K562 (cell line): ENCODE data around the gene RING1. TPM values are rescaled to one million over a fixed set of nuclear protein-coding genes. Genes with fewer than 3 reads are reported as not detected.

Experiments
- ARHGAP35 ChIP-seq: fragments of 450-650 bp; IDR thresholded peaks from 2 replicates; pipeline ENCODE4 v1.6.1; 2018; ENCODE audit not compliant: partially characterized antibody
- BHLHE40 ChIP-seq: IDR thresholded peaks from 2 replicates; pipeline ENCODE4 v1.6.1; 2011; ENCODE audit warnings: low read length, improper control_type of control experiment
- CBFA2T3 ChIP-seq: fragments of 450-650 bp; IDR thresholded peaks from 2 replicates; pipeline ENCODE4 v1.6.1; 2017
- CCNT2 ChIP-seq: IDR thresholded peaks from 2 replicates; pipeline ENCODE4 v1.6.1; 2011; ENCODE audit warnings: borderline replicate concordance, low read depth, mild to moderate bottlenecking, moderate library complexity, mixed read lengths, low read length; ENCODE audit not compliant: insufficient read length; ENCODE audit errors: extremely low read depth
- CHD1 ChIP-seq: fragments of 200-600 bp; sonication (generic); IDR thresholded peaks from one replicate; pipeline ENCODE4 v1.6.1; 2012; ENCODE audit warnings: mild to moderate bottlenecking, moderate library complexity, low read length, inconsistent platforms
- DPF2 ChIP-seq: fragments of 450-650 bp; IDR thresholded peaks from 2 replicates; pipeline ENCODE4 v1.6.1; 2016
- HMG20B ChIP-seq: fragments of 250-450 bp; sonication (Bioruptor Pico); IDR thresholded peaks from 2 replicates; pipeline ENCODE4 v1.5.0; 2021; ENCODE audit warnings: mild to moderate bottlenecking
- MTA3 ChIP-seq: fragments of 450-650 bp; formaldehyde crosslinking; IDR thresholded peaks from 2 replicates; pipeline ENCODE4 v1.6.1; 2017; ENCODE audit warnings: mild to moderate bottlenecking, borderline replicate concordance
- NCOA4 ChIP-seq: fragments of 450-650 bp; IDR thresholded peaks from 2 replicates; pipeline ENCODE4 v1.6.1; 2018; ENCODE audit warnings: mild to moderate bottlenecking; ENCODE audit not compliant: partially characterized antibody
- NR4A1 ChIP-seq, 2 experiments: fragments of 250-450 bp in 1 of 2; fragments of 450-650 bp in 1 of 2; sonication (Bioruptor Pico) in 1 of 2; IDR thresholded peaks; 2 replicates each; pipeline versions ENCODE4 v1.4.0 to v1.6.1; 2016 to 2020; ENCODE audit warnings: mild to moderate bottlenecking in 2 of 2, missing compliant biosample characterization in 1 of 2, missing genetic modification characterization in 1 of 2, moderate library complexity in 1 of 2
- POLR2AphosphoS5 ChIP-seq: IDR thresholded peaks from 2 replicates; pipeline ENCODE4 v1.6.1; 2011; ENCODE audit warnings: mild to moderate bottlenecking, low read depth, low read length, moderate library complexity; ENCODE audit not compliant: control insufficient read depth, insufficient read depth
- TFAM ChIP-seq: fragments of 250-450 bp; sonication (Bioruptor Pico); conservative IDR thresholded peaks from 2 replicates; pipeline ENCODE4 v1.5.0; 2021; ENCODE audit warnings: mild to moderate bottlenecking, moderate library complexity
- THAP12 ChIP-seq: fragments of 250-450 bp; sonication (Bioruptor Pico); IDR thresholded peaks from 2 replicates; pipeline ENCODE4 v1.9.0; 2021; ENCODE audit warnings: mild to moderate bottlenecking, inconsistent platforms
- TOE1 ChIP-seq, 2 experiments: fragments of 450-650 bp in 1 of 2; sonication (generic) in 1 of 2; formaldehyde crosslinking in 1 of 2; IDR thresholded peaks; 2 replicates each; pipeline versions ENCODE4 v1.7.1 to v1.8.0; 2016 to 2022; ENCODE audit warnings: borderline replicate concordance in 2 of 2, mild to moderate bottlenecking in 2 of 2, antibody characterized with exemption in 1 of 2, inconsistent platforms in 1 of 2, low read depth in 1 of 2, missing genetic modification reagents in 1 of 2, moderate library complexity in 1 of 2
- U2AF2 ChIP-seq: fragments of 200-400 bp; formaldehyde crosslinking; optimal IDR thresholded peaks from 2 replicates; pipeline ENCODE3; 2017; ENCODE audit warnings: low read depth, mild to moderate bottlenecking, low read length
- ZC3H11A ChIP-seq: IDR thresholded peaks from 2 replicates; pipeline ENCODE4 v1.6.1; 2012; ENCODE audit warnings: low read depth, low read length, improper control_type of control experiment
- ZNF224 ChIP-seq: sonication (generic); formaldehyde crosslinking; IDR thresholded peaks from 2 replicates; pipeline ENCODE4 v1.8.0; 2022; ENCODE audit warnings: mild to moderate bottlenecking, missing genetic modification reagents
- ZNF280A ChIP-seq: fragments of 450-650 bp; IDR thresholded peaks from 2 replicates; pipeline ENCODE4 v1.6.1; 2018; ENCODE audit warnings: mild to moderate bottlenecking, low read depth; ENCODE audit not compliant: partially characterized antibody
- polyA plus RNA-seq, 8 experiments: library from polyadenylated mRNA; depleted of rRNA in 4 of 8; stranded (reverse) in 5 of 8; unstranded in 3 of 8; fragments of >200 nt; fragmentation: Nextera tagmentation in 2 of 8; fragmentation: Illumina TruSeq in 1 of 8; extraction: Ambion mirVana in 2 of 8; extraction: Trizol in 1 of 8; gene quantifications; 2 replicates each; pipeline versions ENCODE4 v1.2.1 to v1.2.3, GENCODE V29; 2011 to 2014; ENCODE audit warnings: inconsistent platforms in 1 of 8, missing spikeins in 1 of 8
- total RNA-seq, 7 experiments: library from RNA; depleted of rRNA in 6 of 7; stranded (reverse); fragments of >200 nt in 6 of 7; fragmentation: Illumina TruSeq in 2 of 7; extraction: Trizol in 2 of 7; gene quantifications; 2 replicates each; pipeline versions ENCODE4 v1.2.1 to v1.2.3, GENCODE V29; 2011 to 2021; ENCODE audit warnings: low replicate concordance in 1 of 7
- TF ChIP-seq, protein P1 (sequence below): fragments of 450-650 bp; formaldehyde crosslinking; IDR thresholded peaks from 2 replicates; pipeline ENCODE4 v1.4.0; 2020; ENCODE audit warnings: mild to moderate bottlenecking, moderate library complexity
- TF ChIP-seq, protein P2 (sequence below): sonication (generic); formaldehyde crosslinking; IDR thresholded peaks from 2 replicates; pipeline ENCODE4 v1.8.1; 2022; ENCODE audit warnings: missing genetic modification reagents

RING1 gene
- total and polyA plus RNA-seq, 9 of the 15 experiments (the other 6 are each of a cell fraction or from before 2014, with no cell fraction given): 4.2 to 59.1 (median 36.9) TPM

DNA sequence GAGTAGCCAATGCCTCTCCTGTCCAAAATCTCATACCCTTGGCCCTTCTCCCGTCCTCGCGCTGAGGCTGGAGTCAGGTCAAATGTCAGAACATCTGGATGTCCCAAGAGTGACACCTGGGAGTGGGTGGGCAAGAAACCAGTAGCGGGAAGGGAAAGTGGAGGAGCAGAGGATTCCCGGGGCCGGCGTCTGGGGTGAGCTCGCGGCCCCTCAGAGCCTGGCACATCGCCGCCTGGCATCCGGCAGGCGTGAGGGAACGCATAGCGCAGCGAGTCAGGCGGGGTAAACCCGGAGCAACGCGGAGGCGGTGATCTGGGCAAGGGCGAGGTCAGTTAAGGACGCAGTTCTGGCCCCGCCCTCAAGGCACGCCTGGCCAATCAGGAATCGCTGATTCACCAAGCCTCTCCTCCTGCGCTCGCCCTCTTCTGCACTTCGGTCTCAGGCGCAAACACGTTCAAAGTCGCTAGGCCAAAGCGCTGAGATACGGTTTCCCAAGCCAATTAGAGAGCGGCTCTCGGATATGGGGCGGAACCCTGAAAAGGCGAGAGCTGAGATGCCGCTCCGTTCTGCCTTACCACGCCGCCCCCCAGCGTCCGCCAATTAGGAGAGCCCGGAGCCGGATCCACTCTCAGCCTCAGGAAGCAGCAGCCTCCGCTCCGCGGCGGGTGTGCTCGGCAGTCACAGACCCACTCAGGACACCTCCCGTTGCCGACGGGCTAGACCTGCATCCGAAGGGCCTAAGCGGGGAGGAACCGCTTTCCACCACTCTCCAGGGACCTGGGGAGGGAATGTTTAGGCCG lies 40.8 kb downstream of the RING1 start (continued):
- TF ChIP-seq ZC3H11A (no peak), THAP12 (CRISPR knock-in tag) (peak; percentile 53), NCOA4 (no peak), BHLHE40 (0 out of 2 replicates have a peak, but pooled peaks have one; percentile 28), ARHGAP35 (no peak), U2AF2 (no peak), TOE1 (IDR thresholded peaks at IDR 0.05; ENCODE audit: borderline replicate concordance) (peak; percentile 42), TOE1 (CRISPR knock-in tag; IDR thresholded peaks at IDR 0.05; ENCODE audit: borderline replicate concordance, low read depth) (no peak), NR4A1 (CRISPR knock-in tag; IDR thresholded peaks at IDR 0.05) (peak; percentile 74; the same call in 1 of the 2 replicates), NR4A1 (tag; IDR thresholded peaks at IDR 0.05) (no peak; the same call in 1 of the 2 replicates), CHD1 (peak; percentile 5), TFAM (CRISPR knock-in tag) (no peak), ZNF224 (CRISPR knock-in tag) (no peak), CCNT2 (peak; percentile 91), ZNF280A (no peak), POLR2AphosphoS5 (peak; percentile 73), DPF2 (no peak; the same call in none of the 2 replicates), MTA3 (peak; percentile 60), CBFA2T3 (peak; percentile 28; the same call in 1 of the 2 replicates), HMG20B (CRISPR knock-in tag) (no peak)
- TF ChIP-seq, protein P1, sequence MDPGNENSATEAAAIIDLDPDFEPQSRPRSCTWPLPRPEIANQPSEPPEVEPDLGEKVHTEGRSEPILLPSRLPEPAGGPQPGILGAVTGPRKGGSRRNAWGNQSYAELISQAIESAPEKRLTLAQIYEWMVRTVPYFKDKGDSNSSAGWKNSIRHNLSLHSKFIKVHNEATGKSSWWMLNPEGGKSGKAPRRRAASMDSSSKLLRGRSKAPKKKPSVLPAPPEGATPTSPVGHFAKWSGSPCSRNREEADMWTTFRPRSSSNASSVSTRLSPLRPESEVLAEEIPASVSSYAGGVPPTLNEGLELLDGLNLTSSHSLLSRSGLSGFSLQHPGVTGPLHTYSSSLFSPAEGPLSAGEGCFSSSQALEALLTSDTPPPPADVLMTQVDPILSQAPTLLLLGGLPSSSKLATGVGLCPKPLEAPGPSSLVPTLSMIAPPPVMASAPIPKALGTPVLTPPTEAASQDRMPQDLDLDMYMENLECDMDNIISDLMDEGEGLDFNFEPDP (CRISPR knock-in tag): peak; percentile 48; the same call in 1 of the 2 replicates
- TF ChIP-seq, protein P2, sequence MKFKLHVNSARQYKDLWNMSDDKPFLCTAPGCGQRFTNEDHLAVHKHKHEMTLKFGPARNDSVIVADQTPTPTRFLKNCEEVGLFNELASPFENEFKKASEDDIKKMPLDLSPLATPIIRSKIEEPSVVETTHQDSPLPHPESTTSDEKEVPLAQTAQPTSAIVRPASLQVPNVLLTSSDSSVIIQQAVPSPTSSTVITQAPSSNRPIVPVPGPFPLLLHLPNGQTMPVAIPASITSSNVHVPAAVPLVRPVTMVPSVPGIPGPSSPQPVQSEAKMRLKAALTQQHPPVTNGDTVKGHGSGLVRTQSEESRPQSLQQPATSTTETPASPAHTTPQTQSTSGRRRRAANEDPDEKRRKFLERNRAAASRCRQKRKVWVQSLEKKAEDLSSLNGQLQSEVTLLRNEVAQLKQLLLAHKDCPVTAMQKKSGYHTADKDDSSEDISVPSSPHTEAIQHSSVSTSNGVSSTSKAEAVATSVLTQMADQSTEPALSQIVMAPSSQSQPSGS: no peak
